Activated naive CD8-positive, alpha-beta T cell treated with anti-CD3 and anti-CD28 coated beads, Interleukin-2, amount 50 U/mL, for 24 hours (primary cell): ENCODE data around the gene NCOA1.
"Not testable (repeated sequence)": the region's sequence is repeated elsewhere in the genome, so short reads cannot be mapped to it uniquely, and the experiment has no call there.

Experiments
- ATAC-seq: fragments of 150-1000 bp; cut with Tn5 transposase; one replicate; pipeline ENCODE4 v1.10.0; 2021
- DNase-seq: peaks from one replicate; pipeline ENCODE4 v3.0.0; 2021
- H3K27ac Mint-ChIP-seq: one replicate; pipeline ENCODE4 v1.8.0; 2021; ENCODE audit warnings: mild to moderate bottlenecking, mixed read lengths
- H3K27me3 Mint-ChIP-seq: one replicate; pipeline ENCODE4 v1.8.0; 2021; ENCODE audit warnings: mixed read lengths
- H3K36me3 Mint-ChIP-seq: one replicate; pipeline ENCODE4 v1.8.0; 2021; ENCODE audit warnings: low read depth, mixed read lengths
- H3K4me1 Mint-ChIP-seq: one replicate; pipeline ENCODE4 v1.8.0; 2021; ENCODE audit warnings: mixed read lengths
- H3K4me3 Mint-ChIP-seq: one replicate; pipeline ENCODE4 v1.8.0; 2021; ENCODE audit warnings: mild to moderate bottlenecking, moderate library complexity, mixed read lengths
- H3K9me3 Mint-ChIP-seq: one replicate; pipeline ENCODE4 v1.8.0; 2021; ENCODE audit warnings: mixed read lengths

Gene NCOA1

GRCh38 chr2:24792542-24792873 lies 301.5 kb downstream of the NCOA1 start:
- Mint-ChIP-seq H3K27me3 (no peaks in the 10 kb centered on the region), H3K9me3 (no peaks in the 10 kb centered on the region), H3K27ac (peak overlapping the region; percentile 100), H3K36me3 (peaks cover 35% of the 10 kb centered on the region), H3K4me3 (peak overlapping the region; percentile 98), H3K4me1 (peaks cover 36% of the 10 kb centered on the region)
- ATAC-seq (no peak), DNase-seq (no peak)

- peaks cover 41% of the 10 kb centered on the region for H3K36me3 Mint-ChIP-seq
- H3K27ac Mint-ChIP-seq = peak within 1 kb of the TSS; percentile 100
- peaks cover 42% of the 10 kb centered on the region for H3K4me1 Mint-ChIP-seq
- H3K4me3 Mint-ChIP-seq = peak within 1 kb of the TSS; percentile 98
- DNase-seq (peak; percentile 94), ATAC-seq (peak; percentile 96)
- H3K27me3 Mint-ChIP-seq = no peaks in the 10 kb centered on the region
- H3K9me3 Mint-ChIP-seq = no peaks in the 10 kb centered on the region
These were observed 302.1 kb downstream of the NCOA1 start, which contains the start of the genes CENPO and PTRHD1 for GRCh38 chr2:24792874-24793760. Gene CENPO, plus strand, starts transcription at chr2:24793425. Its CDS starts 495 bp downstream, at chr2:24793920. Gene PTRHD1, minus strand, starts transcription at chr2:24793391. Its CDS starts 14 bp downstream, at chr2:24793377.

GRCh38 chr2:24793761-24794435 lies 302.8 kb downstream of the NCOA1 start:
- peaks cover 44% of the 10 kb centered on the region for H3K36me3 Mint-ChIP-seq
- H3K27ac Mint-ChIP-seq = peak overlapping the region; percentile 100
- DNase-seq = peak; percentile 14
- H3K4me3 Mint-ChIP-seq = peak overlapping the region; percentile 98
- no peaks in the 10 kb centered on the region for H3K9me3 Mint-ChIP-seq
- no peaks in the 10 kb centered on the region for H3K27me3 Mint-ChIP-seq
- ATAC-seq = no peak
- peaks cover 43% of the 10 kb centered on the region for H3K4me1 Mint-ChIP-seq

- H3K4me3 Mint-ChIP-seq = no peak overlapping the region
- no peaks in the 10 kb centered on the region for H3K27me3 Mint-ChIP-seq
- peaks cover 69% of the 10 kb centered on the region for H3K36me3 Mint-ChIP-seq
- DNase-seq (no peak), ATAC-seq (no peak)
- peaks cover 3% of the 10 kb centered on the region for H3K9me3 Mint-ChIP-seq
- peaks cover 38% of the 10 kb centered on the region for H3K4me1 Mint-ChIP-seq
- no peak overlapping the region for H3K27ac Mint-ChIP-seq
These were observed 306.6 kb downstream of the NCOA1 start for GRCh38 chr2:24797644-24798043.

- H3K27ac Mint-ChIP-seq, H3K9me3 Mint-ChIP-seq, H3K4me3 Mint-ChIP-seq, ATAC-seq, H3K27me3 Mint-ChIP-seq, DNase-seq: not testable (repeated sequence)
- H3K4me1 Mint-ChIP-seq = peaks cover 20% of the 10 kb centered on the region
- peaks cover 71% of the 10 kb centered on the region for H3K36me3 Mint-ChIP-seq
These were observed 309.4 kb downstream of the NCOA1 start for GRCh38 chr2:24800487-24800886.

GRCh38 chr2:24805811-24806660 lies 315.0 kb downstream of the NCOA1 start:
- H3K4me3 Mint-ChIP-seq, H3K9me3 Mint-ChIP-seq, H3K27ac Mint-ChIP-seq, DNase-seq, ATAC-seq, H3K4me1 Mint-ChIP-seq, H3K27me3 Mint-ChIP-seq: not testable (repeated sequence)
- H3K36me3 Mint-ChIP-seq = peaks cover 46% of the 10 kb centered on the region

GRCh38 chr2:24806661-24807036 lies 315.6 kb downstream of the NCOA1 start:
- peaks cover 42% of the 10 kb centered on the region for H3K36me3 Mint-ChIP-seq
- H3K27me3 Mint-ChIP-seq = no peaks in the 10 kb centered on the region
- H3K9me3 Mint-ChIP-seq = peaks cover 5% of the 10 kb centered on the region
- H3K27ac Mint-ChIP-seq = no peak overlapping the region
- ATAC-seq (no peak), DNase-seq (no peak)
- no peak overlapping the region for H3K4me3 Mint-ChIP-seq
- H3K4me1 Mint-ChIP-seq = peaks cover 4% of the 10 kb centered on the region

GRCh38 chr2:24809316-24810007 lies 318.4 kb downstream of the NCOA1 start:
- H3K9me3 Mint-ChIP-seq = peaks cover 5% of the 10 kb centered on the region
- H3K27ac Mint-ChIP-seq = no peak overlapping the region
- ATAC-seq = no peak
- H3K4me3 Mint-ChIP-seq = peak overlapping the region; percentile 43
- no peak for DNase-seq
- no peaks in the 10 kb centered on the region for H3K27me3 Mint-ChIP-seq
- H3K36me3 Mint-ChIP-seq = peaks cover 40% of the 10 kb centered on the region
- peaks cover 4% of the 10 kb centered on the region for H3K4me1 Mint-ChIP-seq

- Mint-ChIP-seq H3K27me3 (no peaks in the 10 kb centered on the region), H3K27ac (no peak overlapping the region), H3K4me1 (peaks cover 4% of the 10 kb centered on the region), H3K36me3 (peaks cover 50% of the 10 kb centered on the region), H3K4me3 (no peak overlapping the region), H3K9me3 (no peaks in the 10 kb centered on the region)
- ATAC-seq = no peak
- DNase-seq = no peak
These were observed 322.7 kb downstream of the NCOA1 start for GRCh38 chr2:24813691-24814137.

GRCh38 chr2:24814516-24814915 lies 323.5 kb downstream of the NCOA1 start:
- Mint-ChIP-seq H3K4me3 (no peak overlapping the region), H3K9me3 (no peaks in the 10 kb centered on the region), H3K27ac (no peak overlapping the region), H3K27me3 (no peaks in the 10 kb centered on the region), H3K36me3 (peaks cover 51% of the 10 kb centered on the region), H3K4me1 (no peaks in the 10 kb centered on the region)
- no peak for DNase-seq
- no peak for ATAC-seq

GRCh38 chr2:24815171-24815570 lies 324.1 kb downstream of the NCOA1 start:
- H3K9me3 Mint-ChIP-seq = no peaks in the 10 kb centered on the region
- no peak overlapping the region for H3K27ac Mint-ChIP-seq
- DNase-seq (no peak), ATAC-seq (no peak)
- H3K27me3 Mint-ChIP-seq = no peaks in the 10 kb centered on the region
- H3K4me1 Mint-ChIP-seq = no peaks in the 10 kb centered on the region
- H3K36me3 Mint-ChIP-seq = peaks cover 51% of the 10 kb centered on the region
- no peak overlapping the region for H3K4me3 Mint-ChIP-seq

GRCh38 chr2:24816404-24816803 lies 325.4 kb downstream of the NCOA1 start:
- DNase-seq = no peak
- H3K36me3 Mint-ChIP-seq = peaks cover 57% of the 10 kb centered on the region
- H3K4me3 Mint-ChIP-seq = no peak overlapping the region
- no peaks in the 10 kb centered on the region for H3K9me3 Mint-ChIP-seq
- no peaks in the 10 kb centered on the region for H3K4me1 Mint-ChIP-seq
- no peaks in the 10 kb centered on the region for H3K27me3 Mint-ChIP-seq
- no peak for ATAC-seq
- H3K27ac Mint-ChIP-seq = no peak overlapping the region

- no peak for ATAC-seq
- H3K27ac Mint-ChIP-seq = no peak overlapping the region
- no peaks in the 10 kb centered on the region for H3K27me3 Mint-ChIP-seq
- H3K36me3 Mint-ChIP-seq = peaks cover 60% of the 10 kb centered on the region
- no peaks in the 10 kb centered on the region for H3K4me1 Mint-ChIP-seq
- no peaks in the 10 kb centered on the region for H3K9me3 Mint-ChIP-seq
- DNase-seq = no peak
- H3K4me3 Mint-ChIP-seq = no peak overlapping the region
These were observed 325.8 kb downstream of the NCOA1 start for GRCh38 chr2:24816884-24817283.

- no peaks in the 10 kb centered on the region for H3K9me3 Mint-ChIP-seq
- no peaks in the 10 kb centered on the region for H3K27me3 Mint-ChIP-seq
- no peak for DNase-seq
- H3K36me3 Mint-ChIP-seq = peaks cover 66% of the 10 kb centered on the region
- no peaks in the 10 kb centered on the region for H3K4me1 Mint-ChIP-seq
- ATAC-seq = no peak
- peak overlapping the region; percentile 14 for H3K27ac Mint-ChIP-seq
- H3K4me3 Mint-ChIP-seq = no peak overlapping the region
These were observed 327.7 kb downstream of the NCOA1 start for GRCh38 chr2:24818721-24819167.
